H4 (cell line): ENCODE measurements around the gene CSNK1E. TPM values are rescaled to one million over a fixed set of nuclear protein-coding genes. Genes with fewer than 3 reads are reported as not detected.

Experiments
- DNase-seq: peaks from one replicate; pipeline ENCODE4 v3.0.0-alpha.2; 2015; ENCODE audit warnings: low spot score
- total RNA-seq: library from RNA; depleted of rRNA; stranded (reverse); fragments of >200 nt; shearing (Covaris generic); gene quantifications from 2 replicates; pipeline ENCODE4 v1.2.3, GENCODE V29; 2014

The CSNK1E gene
- total RNA-seq, 1 experiment from 2014 or later = 87.4 TPM

GRCh38 chr22:38273135-38273826 is 44.0 kb downstream of the CSNK1E start:
- no peak for DNase-seq

- peak; percentile 45 for DNase-seq
Observed at GRCh38 chr22:38272373-38273134, 44.7 kb downstream of the CSNK1E start, which contains the start of gene TMEM184B. TSS of gene TMEM184B (minus strand) at chr22:38273010. CDS start at chr22:38247961, 25,049 bp downstream.

DNA sequence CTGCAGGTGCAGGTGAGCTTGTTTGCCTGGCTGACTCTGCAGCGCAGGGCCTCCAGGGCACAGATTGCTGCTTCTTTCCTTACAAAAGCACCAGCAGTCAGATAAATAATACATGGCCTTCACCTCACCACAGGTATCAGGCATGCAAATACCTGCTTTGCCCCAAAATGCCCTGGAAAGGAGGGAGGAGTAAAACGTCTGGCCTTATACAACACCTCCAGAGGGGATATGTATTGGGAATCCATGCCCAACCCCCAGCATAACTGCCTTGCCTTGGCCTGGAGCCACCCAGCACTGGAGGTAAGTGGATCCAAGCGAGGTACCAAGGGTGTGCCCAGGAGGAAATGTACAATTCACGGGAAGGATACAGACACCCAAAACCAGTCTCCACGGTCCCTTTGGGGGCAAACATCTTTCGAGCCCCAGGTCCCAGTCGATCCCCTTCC is 45.3 kb downstream of the CSNK1E start:
- DNase-seq = no peak

- DNase-seq = no peak
Observed at GRCh38 chr22:38271101-38271500, 46.1 kb downstream of the CSNK1E start.

GRCh38 chr22:38270091-38270992 is 46.9 kb downstream of the CSNK1E start:
- no peak for DNase-seq

DNA sequence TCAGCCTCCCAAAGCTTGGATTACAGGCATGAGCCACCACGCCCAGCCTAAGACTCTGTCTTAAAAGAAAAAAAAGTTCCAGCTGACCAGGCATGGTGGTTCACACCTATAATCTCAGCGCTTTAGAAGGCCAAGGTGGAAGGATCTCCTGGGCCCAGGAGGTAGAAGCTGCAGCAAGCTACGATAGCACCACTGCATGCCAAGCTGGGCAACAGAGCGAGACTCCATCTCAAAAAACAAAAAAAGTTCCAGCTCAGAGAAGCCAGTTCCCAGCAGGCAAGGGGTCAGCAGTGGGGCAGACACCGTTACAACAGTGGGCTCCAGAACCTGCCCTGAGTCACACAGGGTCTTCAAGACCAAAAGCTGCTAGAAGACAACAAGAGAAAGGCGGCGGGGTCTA is 47.8 kb downstream of the CSNK1E start:
- no peak for DNase-seq

GRCh38 chr22:38267086-38267485 is 50.1 kb downstream of the CSNK1E start:
- DNase-seq = no peak

DNA sequence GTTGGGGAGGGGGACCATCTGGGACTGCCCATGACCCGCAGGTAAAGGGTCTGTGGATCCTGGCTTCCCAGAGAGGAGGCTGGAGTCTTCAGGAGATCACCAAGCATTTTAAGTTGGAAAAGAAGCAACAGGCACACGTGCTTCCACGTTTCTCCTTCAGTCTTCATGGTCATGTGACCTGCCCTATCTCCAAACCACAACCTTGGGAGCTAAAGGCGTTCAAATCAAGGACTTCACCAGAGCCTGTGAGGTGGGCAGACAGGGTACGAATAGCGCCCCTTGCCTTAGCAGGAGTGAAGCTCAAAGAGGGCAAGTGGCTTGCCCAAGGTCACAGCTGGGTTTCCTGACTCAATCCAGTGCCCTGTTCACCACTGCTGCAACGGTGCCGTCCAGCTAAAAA is 51.1 kb downstream of the CSNK1E start:
- DNase-seq = no peak

- no peak for DNase-seq
Observed at GRCh38 chr22:38264322-38264843, 52.9 kb downstream of the CSNK1E start.

- no peak for DNase-seq
Observed at GRCh38 chr22:38262051-38262795, 55.0 kb downstream of the CSNK1E start.

GRCh38 chr22:38260761-38261681 is 56.2 kb downstream of the CSNK1E start:
- DNase-seq = no peak

GRCh38 chr22:38259370-38259769 is 57.9 kb downstream of the CSNK1E start:
- DNase-seq = no peak

GRCh38 chr22:38258895-38259294 is 58.3 kb downstream of the CSNK1E start:
- DNase-seq = no peak

- DNase-seq = no peak
Observed at GRCh38 chr22:38257650-38258250, 59.5 kb downstream of the CSNK1E start.

DNA sequence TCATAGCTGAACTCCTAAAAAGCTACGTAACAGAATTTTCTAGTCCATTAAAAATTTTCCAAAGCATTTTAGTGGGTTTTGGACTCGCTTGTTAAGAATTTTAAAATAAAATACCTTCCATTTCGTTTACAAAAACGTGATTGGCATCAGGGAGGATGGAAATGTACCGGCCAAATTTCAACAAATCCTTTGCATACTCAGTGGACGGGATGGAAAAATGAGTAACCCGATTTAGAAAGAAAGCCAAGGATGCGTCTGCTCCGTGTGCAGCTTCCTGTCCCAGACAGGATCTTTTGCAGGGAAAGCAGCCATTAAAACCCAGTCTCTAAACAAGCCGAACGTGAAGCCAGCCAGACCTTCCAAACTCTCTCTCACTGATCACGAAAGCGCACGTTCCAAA is 60.1 kb downstream of the CSNK1E start:
- DNase-seq = no peak

- DNase-seq = no peak
Observed at GRCh38 chr22:38255697-38256096, 61.5 kb downstream of the CSNK1E start.

- no peak for DNase-seq
Observed at GRCh38 chr22:38251341-38251692, 65.9 kb downstream of the CSNK1E start.

DNA sequence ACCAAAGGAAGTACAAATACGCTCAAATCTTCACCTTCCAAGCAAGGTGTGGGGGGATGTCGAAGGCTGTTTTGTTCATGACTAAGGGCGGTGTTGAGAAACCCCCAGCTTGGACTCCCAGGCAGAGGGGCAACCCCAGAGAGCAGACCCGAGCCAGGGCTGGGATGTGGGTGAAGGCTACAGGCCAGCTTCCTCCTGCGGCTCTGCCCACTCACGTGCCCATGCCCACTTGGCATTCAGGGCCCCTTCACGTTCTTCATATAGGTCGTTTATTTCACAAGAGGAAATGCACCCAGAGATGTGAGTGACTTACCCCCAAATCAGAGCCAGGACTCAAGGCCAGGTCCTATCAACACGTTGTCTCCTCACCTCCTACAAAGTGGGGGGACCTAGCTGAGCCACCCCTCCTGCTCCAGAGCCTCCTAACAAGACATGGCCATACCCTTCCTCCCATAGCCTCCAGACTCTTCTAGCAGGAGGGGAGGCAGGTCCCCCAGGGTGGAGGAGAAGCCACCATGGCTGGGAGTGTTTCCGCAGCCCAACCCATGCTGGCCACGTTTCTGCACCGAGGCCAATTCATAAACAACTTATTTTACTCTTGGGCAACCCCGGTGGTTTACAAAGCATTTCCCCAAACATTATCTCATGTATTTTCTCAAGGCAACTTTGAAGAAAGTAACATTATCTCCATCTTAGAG is 66.4 kb downstream of the CSNK1E start:
- no peak for DNase-seq
